Lower leg skin (tissue), 4 donors: ENCODE data around the gene CIB4. TPM values are rescaled to one million over a fixed set of nuclear protein-coding genes. Genes with fewer than 3 reads are reported as not detected.
A peak's percentile ranks its signal among the peaks of the same experiment; 100 is the strongest.
"Not testable (repeated sequence)": the region's sequence is repeated elsewhere in the genome, so short reads cannot be mapped to it uniquely, and the experiment has no call there.

ENCODE experiments used
- DNase-seq, 2 donors: peaks; one replicate each; pipeline ENCODE4 v3.0.0-alpha.2; 2019; ENCODE audit warnings: low spot score in 2 of 2
- H3K4me3 ChIP-seq: fragments of 200-600 bp; sonication (generic); 2 replicates; pipeline ENCODE4 v1.5.1; 2017; ENCODE audit warnings: mild to moderate bottlenecking, low read depth; ENCODE audit not compliant: poor library complexity, severe bottlenecking
- POLR2A ChIP-seq, 2 donors: fragments of 450-650 bp; IDR thresholded peaks; one replicate each; pipeline ENCODE4 v1.6.1; 2016 to 2017; ENCODE audit warnings: antibody characterized with exemption in 2 of 2, mild to moderate bottlenecking in 1 of 2, moderate library complexity in 1 of 2
- WGBS, 2 donors: methylation state at CpG; one replicate each; pipeline ENCODE4 v1.1.5; 2018; 5-methylcytosine and 5-hydroxymethylcytosine counted together
- intact Hi-C: fragments of 100-400 bp; cut with DNase I; formaldehyde crosslinking; loops from one replicate; pipeline ENCODE4 v1.15.0; 2023; ENCODE audit warnings: low total_unique reads
- total RNA-seq, 4 donors: library from RNA; depleted of rRNA; stranded (reverse); fragments of >200 nt; gene quantifications; one replicate each; pipeline ENCODE4 v1.1.0, GENCODE V29; 2016
- TF ChIP-seq, protein P1 (sequence below), 3 donors: fragments of 450-650 bp; IDR thresholded peaks; one replicate each; pipeline ENCODE4 v1.5.1; 2016; ENCODE audit warnings: antibody characterized with exemption in 3 of 3, mild to moderate bottlenecking in 3 of 3, moderate library complexity in 2 of 3

Gene CIB4
- total RNA-seq, 4 donors from 2014 or later, result not detected

DNA sequence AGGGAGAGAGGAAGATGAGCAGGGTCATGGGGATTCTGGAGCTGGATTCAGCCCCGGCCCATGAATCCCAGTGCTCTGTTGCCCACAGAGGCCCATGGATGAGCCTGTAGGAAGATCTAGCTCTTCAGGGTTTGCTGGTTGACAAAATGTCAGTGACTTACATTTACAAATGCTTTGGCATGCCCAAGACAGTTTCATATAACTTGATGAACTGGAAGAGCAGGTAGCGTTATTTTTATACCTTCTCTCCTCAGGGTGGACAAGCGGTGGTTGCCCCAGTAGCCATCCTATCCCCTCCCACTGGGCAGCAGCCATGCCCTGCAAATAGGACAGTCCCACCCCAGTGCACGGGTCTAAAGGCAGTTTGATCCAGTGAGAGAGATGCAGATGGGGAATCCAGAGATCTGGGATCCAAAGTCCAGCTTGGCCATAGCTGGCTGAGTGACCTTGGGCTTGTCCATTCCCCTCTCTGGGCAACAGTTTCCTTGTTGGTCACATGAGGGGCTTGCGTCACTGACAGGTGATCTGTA is 29.8 kb upstream of the CIB4 start:
- no peak overlapping the region for H3K4me3 ChIP-seq
- intact Hi-C loops, result no loop called here
- WGBS, 2 donors, result 65 to 78% methylated on average over 5 of the region's 5 CpGs
- TF ChIP-seq, protein P1, sequence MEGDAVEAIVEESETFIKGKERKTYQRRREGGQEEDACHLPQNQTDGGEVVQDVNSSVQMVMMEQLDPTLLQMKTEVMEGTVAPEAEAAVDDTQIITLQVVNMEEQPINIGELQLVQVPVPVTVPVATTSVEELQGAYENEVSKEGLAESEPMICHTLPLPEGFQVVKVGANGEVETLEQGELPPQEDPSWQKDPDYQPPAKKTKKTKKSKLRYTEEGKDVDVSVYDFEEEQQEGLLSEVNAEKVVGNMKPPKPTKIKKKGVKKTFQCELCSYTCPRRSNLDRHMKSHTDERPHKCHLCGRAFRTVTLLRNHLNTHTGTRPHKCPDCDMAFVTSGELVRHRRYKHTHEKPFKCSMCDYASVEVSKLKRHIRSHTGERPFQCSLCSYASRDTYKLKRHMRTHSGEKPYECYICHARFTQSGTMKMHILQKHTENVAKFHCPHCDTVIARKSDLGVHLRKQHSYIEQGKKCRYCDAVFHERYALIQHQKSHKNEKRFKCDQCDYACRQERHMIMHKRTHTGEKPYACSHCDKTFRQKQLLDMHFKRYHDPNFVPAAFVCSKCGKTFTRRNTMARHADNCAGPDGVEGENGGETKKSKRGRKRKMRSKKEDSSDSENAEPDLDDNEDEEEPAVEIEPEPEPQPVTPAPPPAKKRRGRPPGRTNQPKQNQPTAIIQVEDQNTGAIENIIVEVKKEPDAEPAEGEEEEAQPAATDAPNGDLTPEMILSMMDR (IDR thresholded peaks at IDR 0.05), result no peak
- TF ChIP-seq POLR2A (IDR thresholded peaks at IDR 0.05), result no peak
- no peak for DNase-seq

DNA sequence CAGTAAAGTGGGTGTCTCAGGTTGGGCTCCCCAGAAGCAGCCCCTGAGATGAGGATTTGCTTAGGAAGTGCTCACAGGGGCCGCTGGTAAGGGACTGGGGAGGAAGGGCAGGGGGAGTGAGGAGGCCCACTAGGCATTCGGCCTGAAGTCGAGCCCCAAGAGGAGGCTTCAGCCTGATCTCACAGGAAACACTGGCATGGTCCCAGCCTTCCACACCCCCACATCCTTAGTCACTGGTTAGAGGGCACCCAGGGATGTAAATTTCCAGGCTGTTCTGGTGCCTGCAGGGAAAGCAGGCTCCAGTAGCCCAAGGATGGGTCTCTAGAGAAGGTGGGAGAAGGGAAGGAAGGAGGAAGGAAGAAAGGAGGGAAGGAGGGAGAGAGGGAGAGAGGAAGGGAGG is 29.0 kb upstream of the CIB4 start:
- intact Hi-C loops, result no loop called here
- TF ChIP-seq, protein P1 (IDR thresholded peaks at IDR 0.05), result no peak
- no peak for TF ChIP-seq POLR2A (IDR thresholded peaks at IDR 0.05)
- WGBS, 2 donors, result 43 to 48% methylated on average over 3 of the region's 3 CpGs
- H3K4me3 ChIP-seq, result no peak overlapping the region
- DNase-seq, result peak in 1 of 2 donors; percentile 49

DNA sequence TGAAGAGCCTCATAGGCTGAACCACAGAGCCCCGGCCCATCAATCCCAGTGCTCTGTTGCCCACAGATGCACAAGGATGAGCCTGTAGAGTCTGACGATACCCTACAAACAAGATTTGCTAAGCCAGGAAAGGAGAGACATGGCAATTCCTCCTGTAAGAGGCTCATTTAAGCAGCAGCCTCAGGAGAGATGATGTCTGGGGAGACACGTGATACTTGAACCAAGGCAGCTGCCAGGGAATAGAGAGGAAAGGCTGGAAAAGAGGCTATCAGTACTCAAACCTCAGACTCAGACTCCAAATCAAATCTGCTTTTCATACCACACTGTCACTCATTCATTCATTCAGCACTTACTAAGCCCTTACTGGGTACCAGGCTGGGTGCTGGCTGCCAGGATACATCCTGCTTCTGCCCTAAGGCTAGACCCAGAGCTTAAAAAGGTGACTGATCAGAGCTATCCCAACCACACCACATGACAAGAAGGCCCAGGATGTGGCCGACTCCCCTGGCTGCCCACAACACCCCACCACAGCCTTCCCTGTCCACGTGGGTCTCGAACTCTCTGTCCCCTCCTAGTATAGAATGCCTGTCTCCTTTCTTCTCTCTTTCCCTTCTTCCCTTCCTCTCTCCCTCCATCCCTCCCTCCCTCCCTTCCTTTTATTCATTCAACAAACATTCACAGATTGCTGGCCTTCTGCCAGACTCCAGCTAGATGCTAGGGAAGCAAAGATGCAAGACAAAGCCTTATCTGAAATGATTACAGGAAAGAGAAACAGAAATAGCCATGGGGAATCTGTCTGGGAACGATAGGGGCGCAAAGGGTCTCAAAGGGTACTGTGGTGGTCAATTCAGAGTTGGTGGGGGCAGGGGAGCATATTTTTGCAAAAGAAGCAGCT is 27.9 kb upstream of the CIB4 start:
- no peak overlapping the region for H3K4me3 ChIP-seq
- no peak for TF ChIP-seq POLR2A (IDR thresholded peaks at IDR 0.05)
- TF ChIP-seq, protein P1 (IDR thresholded peaks at IDR 0.05), result no peak
- WGBS, 2 donors, result 62 to 73% methylated on average over 8 of the region's 8 CpGs
- peak in 1 of 2 donors; percentile 32 for DNase-seq
- intact Hi-C loops, result no loop called here

DNA sequence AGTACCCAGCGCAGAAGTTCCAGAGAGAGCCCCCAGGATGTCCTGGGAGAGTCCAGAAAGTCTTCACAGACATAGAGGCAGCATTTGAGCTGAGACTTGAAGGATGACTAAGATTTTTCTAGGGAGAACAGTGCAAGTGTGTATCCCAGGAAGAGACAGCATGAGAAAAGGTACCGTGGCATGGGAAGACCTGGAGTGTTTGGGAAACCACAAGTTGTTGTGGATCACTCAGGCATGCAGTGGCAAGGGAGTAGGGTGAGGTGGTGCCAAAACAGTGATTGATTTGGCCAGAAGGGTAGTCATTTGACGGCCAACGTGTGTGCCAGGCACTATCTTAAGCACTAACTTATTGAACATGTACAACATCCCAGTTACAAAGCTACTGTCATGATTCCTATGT is 26.9 kb upstream of the CIB4 start:
- intact Hi-C loops, result no loop called here
- TF ChIP-seq, protein P1 (IDR thresholded peaks at IDR 0.05), result no peak
- TF ChIP-seq POLR2A (IDR thresholded peaks at IDR 0.05), result no peak
- 72 to 75% methylated on average over 4 of the region's 4 CpGs for WGBS, 2 donors
- no peak for DNase-seq
- no peak overlapping the region for H3K4me3 ChIP-seq

DNA sequence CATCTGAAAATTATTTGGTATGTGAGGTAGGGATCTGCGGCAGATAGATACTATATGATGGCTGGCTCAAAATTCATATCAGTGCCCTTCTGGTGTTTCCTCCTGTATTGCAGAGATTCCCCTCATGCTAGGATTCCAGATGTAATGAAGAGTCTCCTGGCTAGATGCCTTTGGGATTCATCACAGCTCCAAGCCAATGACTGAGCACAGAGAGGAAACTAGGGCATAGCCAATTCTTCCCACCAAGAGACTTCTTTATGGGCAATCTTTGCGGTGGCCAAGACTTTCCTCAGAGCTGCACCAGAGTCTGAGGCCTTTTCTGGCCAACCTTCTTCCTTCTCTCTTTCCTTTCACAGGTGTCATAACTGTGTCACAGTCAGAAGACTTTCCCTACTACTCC is 25.5 kb upstream of the CIB4 start:
- DNase-seq, result no peak
- 94 to 98% methylated on average over 2 of the region's 2 CpGs for WGBS, 2 donors
- no peak overlapping the region for H3K4me3 ChIP-seq
- intact Hi-C loops, result no loop called here
- TF ChIP-seq, protein P1 (IDR thresholded peaks at IDR 0.05), result no peak
- TF ChIP-seq POLR2A (IDR thresholded peaks at IDR 0.05), result no peak

DNA sequence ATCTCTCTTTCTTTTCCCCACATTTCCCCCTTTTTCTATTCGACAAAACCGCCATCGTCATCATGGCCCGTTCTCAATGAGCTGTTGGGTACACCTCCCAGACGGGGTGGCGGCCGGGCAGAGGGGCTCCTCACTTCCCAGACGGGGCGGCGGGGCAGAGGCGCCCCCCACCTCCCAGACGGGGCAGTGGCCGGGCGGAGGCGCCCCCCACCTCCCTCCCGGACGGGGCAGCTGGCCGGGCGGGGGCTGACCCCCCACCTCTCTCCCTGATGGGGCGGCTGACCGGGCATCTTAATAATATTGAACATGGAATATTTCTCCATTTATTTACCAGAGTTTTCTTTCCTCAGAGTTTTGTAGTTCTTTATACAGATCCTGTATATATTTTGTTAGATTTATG is 24.1 kb upstream of the CIB4 start:
- 84 to 88% methylated on average over 21 of the region's 21 CpGs for WGBS, 2 donors
- H3K4me3 ChIP-seq, intact Hi-C loops, DNase-seq: not testable (repeated sequence)
